GM19463 (cell line): ENCODE results near the gene STK32C.
A peak's percentile ranks its signal among the peaks of the same experiment; 100 is the strongest.
"Not testable (repeated sequence)": the region's sequence is repeated elsewhere in the genome, so short reads cannot be mapped to it uniquely, and the experiment has no call there.

Experiments used
- ATAC-seq: cut with Tn5 transposase; IDR thresholded peaks from one replicate; pipeline ENCODE4 v1.9.1; 2021; ENCODE audit warnings: mild to moderate bottlenecking, moderate library complexity; ENCODE audit not compliant: unreplicated experiment

STK32C gene

GRCh38 chr10:132320654-132321469 is 13.1 kb upstream of the STK32C start:
- ATAC-seq: no peak

GRCh38 chr10:132319853-132320653 is 12.3 kb upstream of the STK32C start:
- peak; percentile 96 for ATAC-seq

GRCh38 chr10:132317477-132317876 is 9.7 kb upstream of the STK32C start:
- not testable (repeated sequence) for ATAC-seq

GRCh38 chr10:132316133-132316532 is 8.4 kb upstream of the STK32C start:
- ATAC-seq: no peak

GRCh38 chr10:132314881-132315280 is 7.1 kb upstream of the STK32C start:
- not testable (repeated sequence) for ATAC-seq

GRCh38 chr10:132314336-132314735 is 6.6 kb upstream of the STK32C start:
- no peak for ATAC-seq

- no peak for ATAC-seq
Measured at GRCh38 chr10:132313865-132314264, 6.1 kb upstream of the STK32C start.

- no peak for ATAC-seq
Measured at GRCh38 chr10:132313305-132313704, 5.6 kb upstream of the STK32C start.

- ATAC-seq: no peak
Measured at GRCh38 chr10:132311338-132311939, 3.7 kb upstream of the STK32C start.

GRCh38 chr10:132310701-132311337 is 3.1 kb upstream of the STK32C start:
- ATAC-seq: no peak

- ATAC-seq: no peak
Measured at GRCh38 chr10:132309879-132310591, 2.3 kb upstream of the STK32C start.

GRCh38 chr10:132309471-132309865 is 1.7 kb upstream of the STK32C start:
- ATAC-seq: no peak

- peak; percentile 10 for ATAC-seq
Measured at GRCh38 chr10:132308587-132309470, 1.1 kb upstream of the STK32C start.

GRCh38 chr10:132306864-132307751 is 642 bp downstream of the STK32C start:
- ATAC-seq: peak; percentile 4

- ATAC-seq: no peak
Measured at GRCh38 chr10:132306343-132306685, 1.4 kb downstream of the STK32C start.

GRCh38 chr10:132305654-132306342 is 2.0 kb downstream of the STK32C start:
- ATAC-seq: no peak

GRCh38 chr10:132304756-132305509 is 2.8 kb downstream of the STK32C start:
- ATAC-seq: no peak
